Measurements from ENCODE around the gene LAMB4. TPM values are rescaled to one million over a fixed set of nuclear protein-coding genes. Genes with fewer than 3 reads are reported as not detected.

The LAMB4 gene
- total RNA-seq, 1 donor from 2014 or later = not detected

- intact Hi-C loops (cut with micrococcal nuclease) = loop anchor here (5.0 kb wide), 1 partner anchor 408 kb away; the partner anchor contains the start of gene CBLL1
- no peak overlapping the region for H3K27ac Mint-ChIP-seq
- H3K4me1 Mint-ChIP-seq = no peaks in the 10 kb centered on the region
- no peak for DNase-seq
- peaks cover 17% of the 10 kb centered on the region for H3K27me3 Mint-ChIP-seq
- H3K36me3 Mint-ChIP-seq (ENCODE audit: low read depth) = no peaks in the 10 kb centered on the region
- no peak overlapping the region for H3K4me3 Mint-ChIP-seq
- H3K9me3 Mint-ChIP-seq = no peaks in the 10 kb centered on the region
These were observed 19.7 kb upstream of the LAMB4 start for GRCh38 chr7:108149908-108150307.

- DNase-seq = no peak
- H3K4me3 Mint-ChIP-seq = no peak overlapping the region
- no peaks in the 10 kb centered on the region for H3K36me3 Mint-ChIP-seq (ENCODE audit: low read depth)
- intact Hi-C loops (cut with micrococcal nuclease) = loop anchor here (5.0 kb wide), 1 partner anchor 407 kb away; the partner anchor contains the start of gene CBLL1
- H3K27ac Mint-ChIP-seq = no peak overlapping the region
- H3K9me3 Mint-ChIP-seq = no peaks in the 10 kb centered on the region
- no peaks in the 10 kb centered on the region for H3K4me1 Mint-ChIP-seq
- peaks cover 17% of the 10 kb centered on the region for H3K27me3 Mint-ChIP-seq
These were observed 19.0 kb upstream of the LAMB4 start for GRCh38 chr7:108149119-108149518.

- no peaks in the 10 kb centered on the region for H3K9me3 Mint-ChIP-seq
- no peak overlapping the region for H3K4me3 Mint-ChIP-seq
- intact Hi-C loops (cut with micrococcal nuclease) = loop anchor here (5.0 kb wide), 1 partner anchor 405 kb away; the partner anchor contains the start of gene CBLL1
- DNase-seq = peak; percentile 50
- no peaks in the 10 kb centered on the region for H3K36me3 Mint-ChIP-seq (ENCODE audit: low read depth)
- H3K27me3 Mint-ChIP-seq = peaks cover 20% of the 10 kb centered on the region
- no peaks in the 10 kb centered on the region for H3K4me1 Mint-ChIP-seq
- H3K27ac Mint-ChIP-seq = no peak overlapping the region
These were observed 16.9 kb upstream of the LAMB4 start for GRCh38 chr7:108147031-108147563.

- no peaks in the 10 kb centered on the region for H3K4me1 Mint-ChIP-seq
- no peak overlapping the region for H3K4me3 Mint-ChIP-seq
- H3K27ac Mint-ChIP-seq = no peak overlapping the region
- intact Hi-C loops (cut with micrococcal nuclease) = loop anchor here (1.0 to 5.0 kb wide), 3 partner anchors 32 to 404 kb away; partner anchors contain the start of gene CBLL1
- DNase-seq = peak; percentile 87
- H3K27me3 Mint-ChIP-seq = peaks cover 15% of the 10 kb centered on the region
- no peaks in the 10 kb centered on the region for H3K36me3 Mint-ChIP-seq (ENCODE audit: low read depth)
- H3K9me3 Mint-ChIP-seq = no peaks in the 10 kb centered on the region
These were observed 16.1 kb upstream of the LAMB4 start for GRCh38 chr7:108146070-108146842.

- DNase-seq = no peak
- Mint-ChIP-seq H3K4me1 (no peaks in the 10 kb centered on the region), H3K9me3 (no peaks in the 10 kb centered on the region), H3K27me3 (peaks cover 12% of the 10 kb centered on the region), H3K4me3 (no peak overlapping the region), H3K27ac (no peak overlapping the region), H3K36me3 (ENCODE audit: low read depth) (no peaks in the 10 kb centered on the region)
- intact Hi-C loops (cut with micrococcal nuclease) = loop anchor here (5.0 kb wide), 1 partner anchor 403 kb away; the partner anchor contains the start of gene CBLL1
These were observed 15.2 kb upstream of the LAMB4 start for GRCh38 chr7:108145401-108145800.

GRCh38 chr7:108144931-108145330 lies 14.8 kb upstream of the LAMB4 start:
- H3K4me3 Mint-ChIP-seq = no peak overlapping the region
- no peaks in the 10 kb centered on the region for H3K9me3 Mint-ChIP-seq
- intact Hi-C loops (cut with micrococcal nuclease) = loop anchor here (5.0 kb wide), 1 partner anchor 403 kb away; the partner anchor contains the start of gene CBLL1
- H3K27me3 Mint-ChIP-seq = peaks cover 8% of the 10 kb centered on the region
- no peak for DNase-seq
- H3K27ac Mint-ChIP-seq = no peak overlapping the region
- no peaks in the 10 kb centered on the region for H3K4me1 Mint-ChIP-seq
- no peaks in the 10 kb centered on the region for H3K36me3 Mint-ChIP-seq (ENCODE audit: low read depth)

GRCh38 chr7:108143658-108144420 lies 13.7 kb upstream of the LAMB4 start:
- intact Hi-C loops (cut with micrococcal nuclease) = no loop called here
- Mint-ChIP-seq H3K27ac (no peak overlapping the region), H3K4me1 (peaks cover 2% of the 10 kb centered on the region), H3K36me3 (ENCODE audit: low read depth) (no peaks in the 10 kb centered on the region), H3K9me3 (no peaks in the 10 kb centered on the region), H3K4me3 (no peak overlapping the region), H3K27me3 (peaks cover 9% of the 10 kb centered on the region)
- DNase-seq = no peak

- no peak for DNase-seq
- Mint-ChIP-seq H3K4me3 (no peak overlapping the region), H3K36me3 (ENCODE audit: low read depth) (no peaks in the 10 kb centered on the region), H3K27me3 (peaks cover 7% of the 10 kb centered on the region), H3K27ac (peak overlapping the region; percentile 22), H3K4me1 (peaks cover 5% of the 10 kb centered on the region), H3K9me3 (no peaks in the 10 kb centered on the region)
- intact Hi-C loops (cut with micrococcal nuclease) = no loop called here
These were observed 12.6 kb upstream of the LAMB4 start for GRCh38 chr7:108142675-108143259.

GRCh38 chr7:108142180-108142579 lies 12.0 kb upstream of the LAMB4 start:
- intact Hi-C loops (cut with micrococcal nuclease) = no loop called here

GRCh38 chr7:108140671-108141070 lies 10.5 kb upstream of the LAMB4 start:
- Mint-ChIP-seq H3K27me3 (peaks cover 7% of the 10 kb centered on the region), H3K4me3 (no peak overlapping the region), H3K27ac (no peak overlapping the region), H3K9me3 (peaks cover 9% of the 10 kb centered on the region), H3K4me1 (peaks cover 16% of the 10 kb centered on the region), H3K36me3 (ENCODE audit: low read depth) (peaks cover 3% of the 10 kb centered on the region)
- intact Hi-C loops (cut with micrococcal nuclease) = no loop called here
- DNase-seq = no peak

More at GRCh38 chr7:108142180-108142579, 12.0 kb upstream of the LAMB4 start:
- peaks cover 7% of the 10 kb centered on the region for H3K27me3 Mint-ChIP-seq
- peaks cover 7% of the 10 kb centered on the region for H3K4me1 Mint-ChIP-seq
- no peak for DNase-seq
- H3K36me3 Mint-ChIP-seq (ENCODE audit: low read depth) = no peaks in the 10 kb centered on the region
- H3K9me3 Mint-ChIP-seq = peaks cover 3% of the 10 kb centered on the region
- H3K27ac Mint-ChIP-seq = no peak overlapping the region
- no peak overlapping the region for H3K4me3 Mint-ChIP-seq

- peaks cover 25% of the 10 kb centered on the region for H3K4me1 Mint-ChIP-seq
- DNase-seq = peak; percentile 46
- H3K4me3 Mint-ChIP-seq = no peak overlapping the region
- H3K27me3 Mint-ChIP-seq = peaks cover 7% of the 10 kb centered on the region
- intact Hi-C loops (cut with micrococcal nuclease) = loop anchor here (5.0 kb wide), 2 partner anchors 247 to 322 kb away; partner anchors contain the start of gene DLD
- peaks cover 9% of the 10 kb centered on the region for H3K9me3 Mint-ChIP-seq
- H3K27ac Mint-ChIP-seq = no peak overlapping the region
- peaks cover 3% of the 10 kb centered on the region for H3K36me3 Mint-ChIP-seq (ENCODE audit: low read depth)
These were observed 8.8 kb upstream of the LAMB4 start for GRCh38 chr7:108138911-108139310.

GRCh38 chr7:108137993-108138392 lies 7.8 kb upstream of the LAMB4 start:
- Mint-ChIP-seq H3K9me3 (peaks cover 9% of the 10 kb centered on the region), H3K4me3 (no peak overlapping the region), H3K4me1 (peaks cover 25% of the 10 kb centered on the region), H3K36me3 (ENCODE audit: low read depth) (peaks cover 3% of the 10 kb centered on the region), H3K27me3 (peaks cover 4% of the 10 kb centered on the region), H3K27ac (no peak overlapping the region)
- DNase-seq = no peak
- intact Hi-C loops (cut with micrococcal nuclease) = loop anchor here (5.0 kb wide), 2 partner anchors 246 to 321 kb away; partner anchors contain the start of gene DLD

GRCh38 chr7:108137040-108137439 lies 6.9 kb upstream of the LAMB4 start:
- Mint-ChIP-seq H3K27ac (peak overlapping the region; percentile 6), H3K27me3 (peaks cover 8% of the 10 kb centered on the region), H3K9me3 (peaks cover 9% of the 10 kb centered on the region), H3K4me3 (no peak overlapping the region), H3K36me3 (ENCODE audit: low read depth) (peaks cover 3% of the 10 kb centered on the region), H3K4me1 (peaks cover 25% of the 10 kb centered on the region)
- no peak for DNase-seq
- intact Hi-C loops (cut with micrococcal nuclease) = loop anchor here (5.0 kb wide), 2 partner anchors 245 to 320 kb away; partner anchors contain the start of gene DLD

Measured in activated CD4-positive, alpha-beta T cell treated with anti-CD3 and anti-CD28 coated beads, Interleukin-2, amount 10 ng/mL, durations not matched to agents 24 days and 14 days (primary cell).